ENCODE results near the gene ATXN7L1. TPM values are rescaled to one million over a fixed set of nuclear protein-coding genes. Genes with fewer than 3 reads are reported as not detected.

The ATXN7L1 gene
- total RNA-seq, 2 donors from 2014 or later, result 12.6 to 28.1 TPM

DNA sequence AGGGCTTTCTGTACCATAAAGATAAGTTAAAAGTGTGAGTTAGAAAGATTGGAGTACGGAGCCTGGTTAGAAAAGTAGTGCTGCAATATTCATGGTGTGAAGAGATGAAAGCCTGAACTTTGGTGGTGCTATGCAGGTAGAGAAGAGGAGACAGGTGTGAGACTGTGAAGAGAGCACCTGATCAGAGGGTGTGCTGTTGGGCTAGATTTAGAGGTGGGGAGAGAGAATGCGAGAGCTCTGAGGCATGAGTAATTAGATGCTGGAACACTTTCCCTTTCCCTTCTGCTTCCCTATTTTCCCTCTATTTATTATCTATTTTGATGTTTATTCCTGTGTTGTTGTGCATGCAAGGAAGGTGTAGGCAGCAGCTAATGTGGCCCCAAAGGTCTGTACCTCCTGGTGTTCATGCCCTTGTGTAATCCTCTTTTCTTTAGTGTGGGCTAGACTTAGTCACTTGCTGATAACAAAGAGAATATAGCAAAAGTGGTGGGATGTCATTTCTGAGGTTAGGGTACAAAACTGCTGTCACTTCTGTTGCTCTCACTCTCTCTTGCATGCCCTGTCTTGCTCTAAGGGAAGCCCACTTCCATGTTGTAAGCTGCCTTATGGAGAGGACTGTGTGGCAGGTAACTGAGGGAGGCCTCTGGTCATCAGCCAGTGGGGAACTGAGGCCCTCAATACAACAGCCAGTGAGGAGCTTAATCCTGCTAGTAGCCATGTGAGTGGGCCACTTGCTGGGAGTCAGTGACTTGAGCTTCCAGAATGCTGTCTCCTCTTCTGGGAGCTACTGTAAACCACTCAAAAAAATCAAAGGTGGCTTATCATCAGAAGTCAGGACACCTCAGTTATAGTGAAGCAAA lies 2.6 kb upstream of the ATXN7L1 start:
- Histone ChIP-seq H3K27me3 (replicated peaks; ENCODE audit: insufficient read depth) (no peaks in the 10 kb centered on the region), H3K36me3 (no peaks in the 10 kb centered on the region), H3K4me1 (replicated peaks) (no peaks in the 10 kb centered on the region), H3K4me3 (no peak overlapping the region), H3K27ac (no peak overlapping the region), H3K9me3 (no peaks in the 10 kb centered on the region)
- intact Hi-C loops (cut with DNase I), result loop anchor here (5.0 to 10.0 kb wide), 3 partner anchors 84 to 224 kb away; no protein-coding TSS in a partner anchor
- DNase-seq (ENCODE audit: low spot score), result no peak
- TF ChIP-seq, protein P1, sequence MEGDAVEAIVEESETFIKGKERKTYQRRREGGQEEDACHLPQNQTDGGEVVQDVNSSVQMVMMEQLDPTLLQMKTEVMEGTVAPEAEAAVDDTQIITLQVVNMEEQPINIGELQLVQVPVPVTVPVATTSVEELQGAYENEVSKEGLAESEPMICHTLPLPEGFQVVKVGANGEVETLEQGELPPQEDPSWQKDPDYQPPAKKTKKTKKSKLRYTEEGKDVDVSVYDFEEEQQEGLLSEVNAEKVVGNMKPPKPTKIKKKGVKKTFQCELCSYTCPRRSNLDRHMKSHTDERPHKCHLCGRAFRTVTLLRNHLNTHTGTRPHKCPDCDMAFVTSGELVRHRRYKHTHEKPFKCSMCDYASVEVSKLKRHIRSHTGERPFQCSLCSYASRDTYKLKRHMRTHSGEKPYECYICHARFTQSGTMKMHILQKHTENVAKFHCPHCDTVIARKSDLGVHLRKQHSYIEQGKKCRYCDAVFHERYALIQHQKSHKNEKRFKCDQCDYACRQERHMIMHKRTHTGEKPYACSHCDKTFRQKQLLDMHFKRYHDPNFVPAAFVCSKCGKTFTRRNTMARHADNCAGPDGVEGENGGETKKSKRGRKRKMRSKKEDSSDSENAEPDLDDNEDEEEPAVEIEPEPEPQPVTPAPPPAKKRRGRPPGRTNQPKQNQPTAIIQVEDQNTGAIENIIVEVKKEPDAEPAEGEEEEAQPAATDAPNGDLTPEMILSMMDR (IDR thresholded peaks at IDR 0.05), result no peak
- TF ChIP-seq POLR2A (IDR thresholded peaks at IDR 0.05) (no peak), POLR2AphosphoS5 (IDR thresholded peaks at IDR 0.05) (no peak)
- 87% methylated on average over 2 of the region's 2 CpGs for WGBS

DNA sequence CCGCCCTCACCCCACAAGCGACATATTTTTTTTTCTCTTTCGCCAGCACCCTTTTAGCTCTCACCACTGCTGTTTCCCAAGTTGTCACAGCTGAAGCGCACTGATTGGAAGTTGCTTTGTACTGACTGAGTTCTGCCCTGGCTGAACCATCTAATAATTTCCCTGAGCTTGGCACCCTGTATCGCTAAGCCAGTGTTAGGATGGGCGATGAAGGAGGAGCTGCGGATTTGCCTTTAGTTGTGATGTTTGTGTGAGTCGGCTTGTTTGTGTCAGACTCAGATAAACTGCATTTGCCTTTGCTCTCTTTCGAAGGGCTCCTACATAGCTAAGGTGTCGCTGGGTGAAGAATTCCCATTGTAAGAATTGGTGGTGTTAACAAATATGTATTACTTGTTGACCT lies 1.3 kb upstream of the ATXN7L1 start:
- H3K4me3 ChIP-seq, result peak overlapping the region; percentile 56 to 58
- no peaks in the 10 kb centered on the region for H3K9me3 ChIP-seq
- TF ChIP-seq POLR2AphosphoS5 (IDR thresholded peaks at IDR 0.05) (no peak), POLR2A (IDR thresholded peaks at IDR 0.05) (no peak)
- TF ChIP-seq, protein P1 (IDR thresholded peaks at IDR 0.05), result no peak
- H3K27ac ChIP-seq, result peak overlapping the region in 1 of 2 donors; percentile 23
- intact Hi-C loops (cut with DNase I), result loop anchor here (2.0 to 10.0 kb wide), 4 partner anchors 83 to 223 kb away; no protein-coding TSS in a partner anchor
- no peaks in the 10 kb centered on the region for H3K36me3 ChIP-seq
- H3K4me1 ChIP-seq (replicated peaks), result no peaks in the 10 kb centered on the region
- WGBS, result 75% methylated on average over 10 of the region's 10 CpGs
- H3K27me3 ChIP-seq (replicated peaks; ENCODE audit: insufficient read depth), result no peaks in the 10 kb centered on the region
- no peak for DNase-seq (ENCODE audit: low spot score)

DNA sequence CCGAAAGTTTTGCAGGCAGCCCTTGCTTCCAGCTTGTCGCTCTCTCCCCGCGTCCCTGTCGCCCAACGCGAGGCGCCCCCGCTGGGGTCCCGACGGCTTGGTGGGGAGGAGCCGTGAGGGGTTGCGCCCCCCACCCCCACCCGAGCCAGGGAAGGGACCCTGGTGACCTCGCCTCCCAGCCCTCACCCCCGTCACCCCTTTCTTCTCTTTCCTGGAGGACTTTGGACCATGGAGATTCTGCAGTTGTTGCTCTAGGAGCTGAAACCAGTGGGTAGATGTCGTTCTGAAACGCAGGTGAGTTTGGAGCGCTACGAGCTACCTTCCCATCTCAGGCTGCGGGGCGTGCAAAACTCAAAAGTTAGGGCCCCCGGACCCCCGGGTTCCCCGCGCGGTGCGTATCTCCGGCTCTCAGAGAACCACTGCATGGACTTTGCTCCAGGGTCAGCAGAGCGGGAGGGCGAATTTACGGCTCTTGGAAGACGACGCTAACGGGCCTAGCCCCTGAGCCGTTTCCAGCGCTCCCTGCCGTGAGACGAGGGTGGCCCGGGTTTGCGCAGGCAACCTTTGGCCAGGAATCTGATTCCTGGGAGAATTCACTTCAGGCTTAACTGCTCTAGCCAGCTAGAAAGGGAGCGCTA lies 684 bp upstream of the ATXN7L1 start:
- Histone ChIP-seq H3K36me3 (no peaks in the 10 kb centered on the region), H3K27ac (peak overlapping the region; percentile 23 to 40), H3K4me3 (peak overlapping the region; percentile 56 to 58), H3K27me3 (replicated peaks; ENCODE audit: insufficient read depth) (no peaks in the 10 kb centered on the region), H3K9me3 (no peaks in the 10 kb centered on the region), H3K4me1 (replicated peaks) (no peaks in the 10 kb centered on the region)
- DNase-seq (ENCODE audit: low spot score), result peak; percentile 15
- TF ChIP-seq POLR2A (IDR thresholded peaks at IDR 0.05), result no peak
- TF ChIP-seq, protein P1 (IDR thresholded peaks at IDR 0.05), result no peak
- no peak for TF ChIP-seq POLR2AphosphoS5 (IDR thresholded peaks at IDR 0.05)
- 2% methylated on average over 41 of the region's 42 CpGs for WGBS
- intact Hi-C loops (cut with DNase I), result loop anchor here (2.0 to 10.0 kb wide), 4 partner anchors 82 to 222 kb away; no protein-coding TSS in a partner anchor

DNA sequence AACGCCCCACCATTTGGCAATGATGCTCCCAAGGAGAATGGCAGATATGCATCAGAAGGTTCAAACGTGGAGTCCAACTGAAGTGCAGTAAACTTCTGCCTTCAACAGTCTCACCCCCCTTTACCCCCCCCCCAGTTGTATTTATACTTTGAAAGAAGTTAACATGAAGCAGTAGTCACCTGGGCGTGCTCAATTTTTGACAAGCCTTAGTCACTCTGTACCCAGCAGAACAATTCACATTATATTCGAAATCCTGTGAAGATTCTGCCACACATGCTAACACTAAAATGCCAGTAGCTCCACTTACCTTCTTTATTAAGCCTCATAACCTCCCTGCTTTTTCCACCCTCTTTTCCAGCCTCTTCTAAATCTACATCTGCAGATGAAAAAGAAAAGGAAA lies 894 bp downstream of the ATXN7L1 start:
- no peaks in the 10 kb centered on the region for H3K4me1 ChIP-seq (replicated peaks)
- no peaks in the 10 kb centered on the region for H3K36me3 ChIP-seq
- 25% methylated on average over 4 of the region's 4 CpGs for WGBS
- TF ChIP-seq POLR2AphosphoS5 (IDR thresholded peaks at IDR 0.05) (no peak), POLR2A (IDR thresholded peaks at IDR 0.05) (no peak)
- TF ChIP-seq, protein P1 (IDR thresholded peaks at IDR 0.05), result no peak
- H3K27ac ChIP-seq, result no peak overlapping the region
- no peaks in the 10 kb centered on the region for H3K9me3 ChIP-seq
- no peaks in the 10 kb centered on the region for H3K27me3 ChIP-seq (replicated peaks; ENCODE audit: insufficient read depth)
- no peak for DNase-seq (ENCODE audit: low spot score)
- peak overlapping the region; percentile 56 to 58 for H3K4me3 ChIP-seq
- intact Hi-C loops (cut with DNase I), result loop anchor here (5.0 to 10.0 kb wide), 3 partner anchors 81 to 221 kb away; no protein-coding TSS in a partner anchor

All from prostate gland (tissue), 2 donors.